ENCODE data around the gene TDRD7. TPM values are rescaled to one million over a fixed set of nuclear protein-coding genes. Genes with fewer than 3 reads are reported as not detected.
"Not testable (repeated sequence)": the region's sequence is repeated elsewhere in the genome, so short reads cannot be mapped to it uniquely, and the experiment has no call there.

TDRD7 gene
- total RNA-seq, 1 experiment from 2014 or later = 3.6 TPM

DNA sequence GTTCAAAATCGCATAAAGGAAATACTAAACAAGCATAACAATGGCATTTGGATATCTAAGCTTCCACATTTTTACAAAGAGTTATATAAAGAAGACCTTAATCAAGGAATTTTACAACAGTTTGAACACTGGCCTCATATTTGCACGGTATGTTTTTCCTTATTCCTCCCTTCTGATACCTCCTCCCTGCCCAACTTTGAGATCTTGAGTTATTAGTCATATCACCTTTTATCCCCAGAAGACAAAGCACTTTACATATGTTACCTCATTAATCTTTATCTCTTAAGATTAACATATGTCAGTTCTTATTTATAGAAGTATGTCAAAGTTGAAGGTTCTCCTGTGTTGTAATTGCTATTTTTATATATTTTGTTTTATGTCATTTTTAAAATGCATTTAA lies 29.8 kb downstream of the TDRD7 start:
- DNase-seq (ENCODE audit: low spot score) = no peak

DNA sequence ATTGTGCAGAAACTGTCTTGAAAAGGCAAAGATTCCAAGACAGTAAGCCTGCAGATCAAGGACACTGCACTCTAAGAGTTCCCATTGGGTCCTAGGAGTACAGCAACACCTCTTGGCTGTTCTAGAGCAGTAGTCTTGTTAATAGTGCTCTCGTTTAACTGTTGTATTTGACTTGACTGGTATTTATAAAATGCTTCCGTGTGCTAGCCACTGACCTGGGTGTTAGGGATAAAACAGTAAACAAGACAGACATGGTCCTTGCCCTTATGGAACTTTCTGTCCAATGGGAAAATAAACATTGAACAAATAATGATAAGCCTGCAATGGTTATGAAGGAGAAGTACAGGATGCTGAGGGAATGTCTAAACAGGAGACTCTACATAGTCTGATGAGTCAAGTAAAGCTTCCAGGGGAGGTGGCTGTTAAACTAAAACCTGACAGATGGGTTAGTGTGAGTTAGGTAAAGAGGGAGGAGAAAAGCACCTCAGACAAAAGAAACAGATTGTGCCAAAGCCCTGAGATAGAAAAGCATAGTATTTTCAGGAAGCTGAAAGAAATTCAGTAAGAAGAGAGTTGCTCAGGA lies 33.3 kb downstream of the TDRD7 start:
- DNase-seq (ENCODE audit: low spot score) = no peak
- Histone ChIP-seq H3K36me3 (ENCODE audit: insufficient read depth, low read length, poor library complexity, severe bottlenecking) (no peaks in the 10 kb centered on the region), H3K4me1 (ENCODE audit: insufficient read depth, low read length, poor library complexity, severe bottlenecking) (no peaks in the 10 kb centered on the region), H3K27me3 (replicated peaks; ENCODE audit: insufficient read depth, low read depth, low read length, poor library complexity) (no peaks in the 10 kb centered on the region), H3K9me3 (ENCODE audit: low read depth, low read length, poor library complexity, severe bottlenecking) (no peaks in the 10 kb centered on the region), H3K4me3 (ENCODE audit: low read depth, low read length, poor library complexity, severe bottlenecking) (no peak overlapping the region), H3K27ac (ENCODE audit: low read depth, low read length, poor library complexity, severe bottlenecking) (no peak overlapping the region)
- intact Hi-C loops (cut with micrococcal nuclease; ENCODE audit: unreplicated experiment) = no loop called here
- TF ChIP-seq EZH2 (IDR thresholded peaks at IDR 0.05; ENCODE audit: borderline replicate concordance, low read depth, low read length, poor library complexity, severe bottlenecking) = no peak
- TF ChIP-seq, protein P1, sequence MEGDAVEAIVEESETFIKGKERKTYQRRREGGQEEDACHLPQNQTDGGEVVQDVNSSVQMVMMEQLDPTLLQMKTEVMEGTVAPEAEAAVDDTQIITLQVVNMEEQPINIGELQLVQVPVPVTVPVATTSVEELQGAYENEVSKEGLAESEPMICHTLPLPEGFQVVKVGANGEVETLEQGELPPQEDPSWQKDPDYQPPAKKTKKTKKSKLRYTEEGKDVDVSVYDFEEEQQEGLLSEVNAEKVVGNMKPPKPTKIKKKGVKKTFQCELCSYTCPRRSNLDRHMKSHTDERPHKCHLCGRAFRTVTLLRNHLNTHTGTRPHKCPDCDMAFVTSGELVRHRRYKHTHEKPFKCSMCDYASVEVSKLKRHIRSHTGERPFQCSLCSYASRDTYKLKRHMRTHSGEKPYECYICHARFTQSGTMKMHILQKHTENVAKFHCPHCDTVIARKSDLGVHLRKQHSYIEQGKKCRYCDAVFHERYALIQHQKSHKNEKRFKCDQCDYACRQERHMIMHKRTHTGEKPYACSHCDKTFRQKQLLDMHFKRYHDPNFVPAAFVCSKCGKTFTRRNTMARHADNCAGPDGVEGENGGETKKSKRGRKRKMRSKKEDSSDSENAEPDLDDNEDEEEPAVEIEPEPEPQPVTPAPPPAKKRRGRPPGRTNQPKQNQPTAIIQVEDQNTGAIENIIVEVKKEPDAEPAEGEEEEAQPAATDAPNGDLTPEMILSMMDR (conservative IDR thresholded peaks at IDR 0.05; ENCODE audit: low read depth, low read length) = no peak
- no TSS peak for BruUV-seq (replicated peaks)
- ChIA-PET POLR2A (ENCODE audit: low non-redundant PET) (no interaction called here), CTCF (no interaction called here)

More for the DNA sequence above, 29.8 kb downstream of the TDRD7 start:
- Histone ChIP-seq H3K4me3 (ENCODE audit: low read depth, low read length, poor library complexity, severe bottlenecking) (no peak overlapping the region), H3K27me3 (replicated peaks; ENCODE audit: insufficient read depth, low read depth, low read length, poor library complexity) (no peaks in the 10 kb centered on the region), H3K9me3 (ENCODE audit: low read depth, low read length, poor library complexity, severe bottlenecking) (no peaks in the 10 kb centered on the region), H3K4me1 (ENCODE audit: insufficient read depth, low read length, poor library complexity, severe bottlenecking) (no peaks in the 10 kb centered on the region), H3K36me3 (ENCODE audit: insufficient read depth, low read length, poor library complexity, severe bottlenecking) (no peaks in the 10 kb centered on the region), H3K27ac (ENCODE audit: low read depth, low read length, poor library complexity, severe bottlenecking) (no peak overlapping the region)
- ChIA-PET CTCF (no interaction called here), POLR2A (ENCODE audit: low non-redundant PET) (no interaction called here)
- BruUV-seq (replicated peaks) = no TSS peak
- TF ChIP-seq, protein P1 (conservative IDR thresholded peaks at IDR 0.05; ENCODE audit: low read depth, low read length) = no peak
- TF ChIP-seq EZH2 (IDR thresholded peaks at IDR 0.05; ENCODE audit: borderline replicate concordance, low read depth, low read length, poor library complexity, severe bottlenecking) = no peak
- intact Hi-C loops (cut with micrococcal nuclease; ENCODE audit: unreplicated experiment) = no loop called here

DNA sequence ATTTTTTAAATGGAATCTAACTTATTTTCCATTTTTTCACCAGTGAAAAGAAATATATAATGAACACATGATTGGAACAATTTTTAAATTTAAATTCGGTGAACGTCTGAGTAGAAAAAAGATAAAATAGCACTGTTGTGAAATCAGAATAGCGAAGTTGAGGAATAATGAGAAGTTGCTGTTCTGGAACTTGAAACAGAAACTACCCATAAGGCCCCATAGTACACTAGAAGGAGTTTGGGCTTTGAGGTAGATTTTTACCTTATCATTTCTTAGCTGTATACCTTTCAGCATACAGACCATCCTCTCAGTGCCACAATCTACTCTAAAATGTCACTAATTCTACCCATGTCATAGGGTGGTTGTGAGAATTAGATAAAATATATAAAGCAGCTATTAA lies 35.1 kb downstream of the TDRD7 start:
- intact Hi-C loops (cut with micrococcal nuclease; ENCODE audit: unreplicated experiment) = no loop called here
- no peak for TF ChIP-seq EZH2 (IDR thresholded peaks at IDR 0.05; ENCODE audit: borderline replicate concordance, low read depth, low read length, poor library complexity, severe bottlenecking)
- TF ChIP-seq, protein P1 (conservative IDR thresholded peaks at IDR 0.05; ENCODE audit: low read depth, low read length) = no peak
- no peaks in the 10 kb centered on the region for H3K36me3 ChIP-seq (ENCODE audit: insufficient read depth, low read length, poor library complexity, severe bottlenecking)
- no peak for DNase-seq (ENCODE audit: low spot score)
- H3K4me1 ChIP-seq (ENCODE audit: insufficient read depth, low read length, poor library complexity, severe bottlenecking) = no peaks in the 10 kb centered on the region
- ChIA-PET CTCF (no interaction called here), POLR2A (ENCODE audit: low non-redundant PET) (no interaction called here)
- H3K27me3 ChIP-seq (replicated peaks; ENCODE audit: insufficient read depth, low read depth, low read length, poor library complexity) = no peaks in the 10 kb centered on the region
- H3K27ac ChIP-seq (ENCODE audit: low read depth, low read length, poor library complexity, severe bottlenecking) = no peak overlapping the region
- no TSS peak for BruUV-seq (replicated peaks)
- no peaks in the 10 kb centered on the region for H3K9me3 ChIP-seq (ENCODE audit: low read depth, low read length, poor library complexity, severe bottlenecking)
- H3K4me3 ChIP-seq (ENCODE audit: low read depth, low read length, poor library complexity, severe bottlenecking) = no peak overlapping the region

DNA sequence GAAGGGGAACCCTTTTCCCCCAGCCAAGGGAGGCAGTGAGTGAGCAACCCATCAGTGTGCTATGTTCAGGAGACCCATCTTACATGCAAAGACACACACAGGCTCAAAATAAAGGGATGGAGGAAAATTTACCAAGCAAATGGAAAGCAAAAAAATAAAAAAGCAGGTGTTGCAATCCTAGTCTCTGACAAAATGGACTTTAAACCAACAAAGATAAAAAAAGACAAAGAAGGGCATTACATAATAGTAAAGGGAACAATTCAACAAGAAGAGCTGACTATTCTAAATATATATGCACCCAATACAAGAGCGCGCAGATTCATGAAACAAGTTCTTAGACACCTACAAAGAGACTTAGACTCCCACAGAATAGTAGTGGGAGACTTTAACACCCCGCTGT lies 41.7 kb downstream of the TDRD7 start:
- H3K4me3 ChIP-seq (ENCODE audit: low read depth, low read length, poor library complexity, severe bottlenecking); CTCF ChIA-PET; H3K36me3 ChIP-seq (ENCODE audit: insufficient read depth, low read length, poor library complexity, severe bottlenecking); H3K27ac ChIP-seq (ENCODE audit: low read depth, low read length, poor library complexity, severe bottlenecking); BruUV-seq (replicated peaks); H3K9me3 ChIP-seq (ENCODE audit: low read depth, low read length, poor library complexity, severe bottlenecking); H3K27me3 ChIP-seq (replicated peaks; ENCODE audit: insufficient read depth, low read depth, low read length, poor library complexity); DNase-seq (ENCODE audit: low spot score); H3K4me1 ChIP-seq (ENCODE audit: insufficient read depth, low read length, poor library complexity, severe bottlenecking); POLR2A ChIA-PET (ENCODE audit: low non-redundant PET); intact Hi-C loops (cut with micrococcal nuclease; ENCODE audit: unreplicated experiment): not testable (repeated sequence)

DNA sequence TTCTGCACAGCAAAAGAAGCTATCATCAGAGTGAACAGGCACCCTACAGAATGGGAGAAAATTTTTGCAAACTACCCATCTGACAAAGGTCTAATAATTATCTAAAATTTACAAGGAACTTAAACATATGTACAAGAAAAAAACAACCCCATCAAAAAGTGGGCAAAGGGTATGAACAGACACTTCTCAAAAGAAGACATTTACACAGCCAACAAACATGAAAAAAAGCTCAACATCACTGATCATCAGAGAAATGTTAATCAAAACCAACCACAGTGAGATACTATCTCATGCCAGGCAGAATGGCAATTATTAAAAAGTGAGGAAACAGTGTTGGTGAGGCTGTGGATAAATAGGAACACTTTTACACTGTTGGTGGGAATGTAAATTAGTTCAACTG lies 44.9 kb downstream of the TDRD7 start:
- POLR2A ChIA-PET (ENCODE audit: low non-redundant PET); H3K27me3 ChIP-seq (replicated peaks; ENCODE audit: insufficient read depth, low read depth, low read length, poor library complexity): not testable (repeated sequence)

More for the DNA sequence above, 44.9 kb downstream of the TDRD7 start:
- H3K4me1 ChIP-seq (ENCODE audit: insufficient read depth, low read length, poor library complexity, severe bottlenecking); H3K4me3 ChIP-seq (ENCODE audit: low read depth, low read length, poor library complexity, severe bottlenecking); intact Hi-C loops (cut with micrococcal nuclease; ENCODE audit: unreplicated experiment); H3K9me3 ChIP-seq (ENCODE audit: low read depth, low read length, poor library complexity, severe bottlenecking); BruUV-seq (replicated peaks); DNase-seq (ENCODE audit: low spot score); H3K27ac ChIP-seq (ENCODE audit: low read depth, low read length, poor library complexity, severe bottlenecking); CTCF ChIA-PET; H3K36me3 ChIP-seq (ENCODE audit: insufficient read depth, low read length, poor library complexity, severe bottlenecking): not testable (repeated sequence)

Measured in A673 (cell line).